Activated T-cell treated with anti-CD3 and anti-CD28 coated beads, Interleukin-2, amount 50 U/mL, for 24 hours (primary cell): ENCODE measurements around the gene BTBD16.

Experiments used
- DNase-seq: peaks from one replicate; pipeline ENCODE4 v3.0.0-alpha.2; 2020
- H3K27ac Mint-ChIP-seq: 2 replicates; pipeline ENCODE4 v1.8.0; 2020; ENCODE audit warnings: mild to moderate bottlenecking, mixed read lengths
- H3K27me3 Mint-ChIP-seq: 2 replicates; pipeline ENCODE4 v1.8.0; 2020; ENCODE audit warnings: mixed read lengths
- H3K36me3 Mint-ChIP-seq: 2 replicates; pipeline ENCODE4 v1.8.0; 2020; ENCODE audit warnings: low read depth, mixed read lengths
- H3K4me1 Mint-ChIP-seq: 2 replicates; pipeline ENCODE4 v1.8.0; 2020; ENCODE audit warnings: low read depth, mixed read lengths
- H3K4me3 Mint-ChIP-seq: 2 replicates; pipeline ENCODE4 v1.8.0; 2020; ENCODE audit warnings: mild to moderate bottlenecking, moderate library complexity, mixed read lengths
- H3K9me3 Mint-ChIP-seq: 2 replicates; pipeline ENCODE4 v1.8.0; 2020; ENCODE audit warnings: mixed read lengths

The BTBD16 gene

DNA sequence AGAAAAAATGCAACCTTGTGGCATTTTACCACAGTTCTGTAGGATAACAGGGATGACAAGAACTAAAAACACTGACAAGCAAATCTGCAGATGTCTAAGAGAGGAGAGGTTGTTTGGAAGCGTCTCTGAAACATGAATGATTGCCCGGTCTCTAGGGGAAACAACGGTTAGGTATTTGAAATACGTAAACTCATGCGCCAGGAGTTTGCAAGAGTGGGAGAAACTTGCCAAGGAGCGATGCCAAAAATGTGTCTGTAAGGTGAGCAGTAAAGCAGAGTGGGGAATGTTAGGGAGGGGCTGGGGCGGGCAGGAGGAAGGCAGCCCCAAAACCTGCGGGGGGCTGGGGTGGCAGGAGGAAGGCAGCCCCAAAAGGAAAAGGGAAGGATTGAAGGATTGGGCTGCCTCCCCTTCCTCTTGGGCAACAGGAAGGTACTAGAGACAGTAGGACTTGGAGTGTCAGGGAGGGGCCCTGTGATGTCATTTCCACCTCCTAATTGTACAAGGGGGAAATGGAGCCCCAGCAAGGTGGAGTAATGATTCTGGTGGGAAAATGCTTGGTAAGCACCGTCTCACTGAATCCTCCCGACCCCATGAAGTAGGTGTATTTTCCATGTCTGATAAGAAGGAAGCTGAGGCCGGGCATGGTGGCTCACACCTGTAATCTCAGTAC is 70.2 kb downstream of the BTBD16 start:
- Mint-ChIP-seq H3K4me3 (no peak overlapping the region), H3K27ac (no peak overlapping the region)

DNA sequence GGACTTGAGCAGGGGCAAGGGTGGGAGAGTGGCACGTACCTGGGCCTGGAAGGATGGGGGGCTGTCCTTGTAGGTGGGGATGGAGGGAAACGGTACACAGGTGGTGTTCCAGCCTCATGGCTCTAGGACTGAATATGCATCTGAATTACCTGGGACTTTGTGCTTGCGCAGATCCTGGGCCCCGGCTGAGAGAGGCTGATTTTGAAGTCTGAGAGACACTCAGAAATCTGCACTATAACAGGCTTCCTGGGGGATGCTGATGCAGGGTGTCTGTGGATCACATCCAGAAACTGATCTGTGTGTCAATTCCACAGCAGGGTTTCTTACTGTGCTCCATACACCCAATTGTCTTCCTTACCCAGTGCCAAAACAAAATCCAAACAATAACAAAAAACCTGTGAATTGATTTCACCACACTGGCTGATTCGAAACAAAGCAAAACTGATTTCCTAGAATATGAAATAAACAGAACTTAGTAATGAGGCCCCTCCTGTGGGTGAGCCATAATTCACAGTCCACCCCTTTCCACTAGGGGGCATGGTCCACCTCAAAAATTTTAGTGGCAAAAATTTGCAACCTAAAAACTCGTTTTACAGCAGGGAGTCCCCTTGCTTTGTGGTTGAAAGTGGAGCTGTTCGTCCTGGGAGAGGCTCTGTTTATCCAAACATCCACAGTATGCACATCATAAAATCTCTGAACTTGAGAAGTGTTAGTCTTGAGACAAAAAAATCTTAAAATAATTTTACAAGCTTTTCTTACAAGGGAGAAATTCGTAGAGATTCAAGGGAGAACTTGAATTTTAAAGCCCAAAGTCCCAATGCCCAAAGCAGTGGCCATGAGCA is 71.4 kb downstream of the BTBD16 start:
- Mint-ChIP-seq H3K9me3 (no peaks in the 10 kb centered on the region), H3K4me1 (peaks cover 9% of the 10 kb centered on the region), H3K27ac (no peak overlapping the region), H3K4me3 (no peak overlapping the region), H3K27me3 (no peaks in the 10 kb centered on the region), H3K36me3 (no peaks in the 10 kb centered on the region)
- DNase-seq: peak; percentile 51

More for the DNA sequence above, 70.2 kb downstream of the BTBD16 start:
- Mint-ChIP-seq H3K27me3 (no peaks in the 10 kb centered on the region), H3K9me3 (no peaks in the 10 kb centered on the region), H3K4me1 (peaks cover 9% of the 10 kb centered on the region), H3K36me3 (no peaks in the 10 kb centered on the region)
- DNase-seq: no peak

GRCh38 chr10:122343135-122343800 is 72.2 kb downstream of the BTBD16 start:
- H3K27me3 Mint-ChIP-seq: no peaks in the 10 kb centered on the region
- no peak overlapping the region for H3K27ac Mint-ChIP-seq
- H3K36me3 Mint-ChIP-seq: no peaks in the 10 kb centered on the region
- no peaks in the 10 kb centered on the region for H3K9me3 Mint-ChIP-seq
- H3K4me1 Mint-ChIP-seq: peaks cover 9% of the 10 kb centered on the region
- no peak for DNase-seq
- no peak overlapping the region for H3K4me3 Mint-ChIP-seq

GRCh38 chr10:122343936-122344335 is 72.8 kb downstream of the BTBD16 start:
- H3K36me3 Mint-ChIP-seq: no peaks in the 10 kb centered on the region
- H3K27me3 Mint-ChIP-seq: no peaks in the 10 kb centered on the region
- H3K4me1 Mint-ChIP-seq: peaks cover 9% of the 10 kb centered on the region
- no peak overlapping the region for H3K27ac Mint-ChIP-seq
- no peak overlapping the region for H3K4me3 Mint-ChIP-seq
- DNase-seq: no peak
- no peaks in the 10 kb centered on the region for H3K9me3 Mint-ChIP-seq

- Mint-ChIP-seq H3K4me3 (no peak overlapping the region), H3K36me3 (no peaks in the 10 kb centered on the region), H3K27ac (no peak overlapping the region), H3K27me3 (no peaks in the 10 kb centered on the region), H3K4me1 (peaks cover 9% of the 10 kb centered on the region), H3K9me3 (no peaks in the 10 kb centered on the region)
- no peak for DNase-seq
Observed at GRCh38 chr10:122344741-122345258, 73.7 kb downstream of the BTBD16 start.

DNA sequence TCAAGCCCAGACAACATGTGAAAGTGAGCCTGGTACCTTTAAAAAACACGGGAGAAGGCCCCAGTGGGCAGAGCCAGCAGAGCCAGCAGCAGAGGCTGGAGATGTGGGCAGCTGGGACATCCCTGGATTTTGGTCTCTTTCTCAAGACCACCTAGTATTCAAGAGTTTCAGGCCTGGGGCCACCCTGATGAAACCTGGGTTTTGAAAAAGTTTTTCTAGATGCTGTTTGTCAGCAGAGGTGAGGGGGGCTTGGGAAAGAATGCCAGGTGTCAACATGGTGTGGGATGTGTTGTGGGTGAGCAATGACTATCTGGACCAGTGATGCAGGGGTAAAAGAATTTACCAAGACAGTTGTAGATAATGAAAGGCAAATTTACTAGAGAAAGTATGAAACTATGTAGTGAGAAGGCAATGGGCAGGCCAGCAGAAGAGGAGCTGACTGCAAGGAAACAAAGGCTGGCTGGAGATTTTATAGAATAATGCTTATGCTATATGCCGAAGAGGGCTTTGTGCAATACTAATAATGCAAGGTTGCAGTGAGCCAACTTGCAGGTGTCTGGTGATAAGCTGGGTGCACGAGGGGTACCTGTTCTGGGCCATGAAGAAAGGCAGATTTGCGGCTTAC is 75.3 kb downstream of the BTBD16 start:
- peaks cover 9% of the 10 kb centered on the region for H3K4me1 Mint-ChIP-seq
- H3K36me3 Mint-ChIP-seq: no peaks in the 10 kb centered on the region
- no peak overlapping the region for H3K4me3 Mint-ChIP-seq
- no peak overlapping the region for H3K27ac Mint-ChIP-seq
- no peak for DNase-seq
- H3K9me3 Mint-ChIP-seq: no peaks in the 10 kb centered on the region
- H3K27me3 Mint-ChIP-seq: no peaks in the 10 kb centered on the region

DNA sequence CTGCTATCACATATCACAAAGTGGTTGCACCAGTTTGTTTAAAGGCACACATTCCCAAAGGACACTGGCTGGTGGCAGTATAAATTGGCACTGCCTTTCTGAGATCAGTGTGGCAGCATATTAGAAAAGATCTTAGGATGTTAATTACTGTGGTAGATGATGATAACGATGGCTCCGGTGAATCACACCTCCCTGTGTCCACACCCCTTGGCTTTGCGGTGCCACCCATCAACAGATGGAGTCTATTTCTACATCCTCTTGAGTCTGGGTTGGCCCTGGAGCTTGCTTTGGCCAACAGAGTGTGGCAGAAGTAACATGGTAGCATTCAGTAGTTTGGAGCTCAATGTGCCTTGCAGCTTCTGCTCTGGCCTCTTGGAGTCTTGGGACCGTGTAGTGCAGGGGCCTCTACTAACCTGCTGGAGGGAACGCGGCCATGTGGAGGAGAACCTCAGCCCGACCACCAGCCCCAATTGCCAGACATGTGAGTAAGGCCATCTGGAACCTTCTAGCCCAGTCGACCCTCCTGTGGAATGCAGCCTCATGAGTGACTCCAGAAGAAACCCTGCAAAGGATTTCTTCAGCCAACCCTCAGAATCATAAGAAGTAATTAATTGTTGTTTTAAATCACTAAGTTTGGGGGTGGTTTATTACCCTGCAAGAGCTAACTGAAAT is 76.2 kb downstream of the BTBD16 start:
- no peaks in the 10 kb centered on the region for H3K36me3 Mint-ChIP-seq
- DNase-seq: no peak
- no peak overlapping the region for H3K27ac Mint-ChIP-seq
- no peak overlapping the region for H3K4me3 Mint-ChIP-seq
- H3K9me3 Mint-ChIP-seq: no peaks in the 10 kb centered on the region
- H3K4me1 Mint-ChIP-seq: peaks cover 9% of the 10 kb centered on the region
- H3K27me3 Mint-ChIP-seq: no peaks in the 10 kb centered on the region

- Mint-ChIP-seq H3K36me3 (no peaks in the 10 kb centered on the region), H3K4me3 (no peak overlapping the region), H3K27me3 (no peaks in the 10 kb centered on the region), H3K4me1 (peaks cover 5% of the 10 kb centered on the region), H3K9me3 (no peaks in the 10 kb centered on the region), H3K27ac (no peak overlapping the region)
- DNase-seq: no peak
Observed at GRCh38 chr10:122348512-122348911, 77.4 kb downstream of the BTBD16 start.

GRCh38 chr10:122348935-122349361 is 77.9 kb downstream of the BTBD16 start:
- H3K27me3 Mint-ChIP-seq: no peaks in the 10 kb centered on the region

DNA sequence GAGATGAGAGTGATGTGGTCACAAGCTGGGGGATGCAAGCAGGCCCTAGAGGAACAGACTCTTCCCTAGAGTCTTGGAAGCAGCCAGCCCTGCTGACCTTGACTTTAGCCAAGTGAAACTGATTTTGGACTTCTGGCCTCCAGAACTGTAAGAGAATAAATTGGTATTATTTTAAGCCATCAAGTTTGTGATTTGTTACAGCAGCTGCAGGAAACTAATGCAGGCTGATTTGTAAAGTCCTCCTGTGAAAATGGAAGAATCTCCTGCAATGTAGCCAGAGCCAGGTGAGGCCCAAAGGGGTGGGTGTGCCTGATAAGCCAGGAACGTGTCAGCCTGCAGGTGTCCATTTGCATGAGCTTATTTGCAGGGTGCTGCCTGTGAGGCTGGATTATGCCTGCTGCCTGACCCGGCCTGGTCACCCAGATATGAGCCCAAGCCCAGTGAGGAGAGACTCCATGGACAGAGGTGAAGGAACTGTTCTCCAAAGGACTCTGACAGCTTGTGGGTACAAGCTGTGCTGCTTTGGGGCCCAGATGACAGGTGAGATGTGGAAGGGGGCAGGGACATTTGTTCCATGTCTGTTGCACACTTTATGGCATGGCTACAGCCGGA is 78.8 kb downstream of the BTBD16 start:
- no peak for DNase-seq
- Mint-ChIP-seq H3K36me3 (no peaks in the 10 kb centered on the region), H3K27ac (no peak overlapping the region), H3K4me1 (peaks cover 1% of the 10 kb centered on the region), H3K9me3 (no peaks in the 10 kb centered on the region), H3K4me3 (no peak overlapping the region), H3K27me3 (no peaks in the 10 kb centered on the region)

More at GRCh38 chr10:122348935-122349361, 77.9 kb downstream of the BTBD16 start:
- no peak for DNase-seq
- peaks cover 5% of the 10 kb centered on the region for H3K4me1 Mint-ChIP-seq
- H3K4me3 Mint-ChIP-seq: no peak overlapping the region
- no peaks in the 10 kb centered on the region for H3K9me3 Mint-ChIP-seq
- H3K36me3 Mint-ChIP-seq: no peaks in the 10 kb centered on the region
- H3K27ac Mint-ChIP-seq: no peak overlapping the region

- no peaks in the 10 kb centered on the region for H3K36me3 Mint-ChIP-seq
- no peak overlapping the region for H3K27ac Mint-ChIP-seq
- H3K4me3 Mint-ChIP-seq: no peak overlapping the region
- no peaks in the 10 kb centered on the region for H3K9me3 Mint-ChIP-seq
- DNase-seq: no peak
- H3K27me3 Mint-ChIP-seq: no peaks in the 10 kb centered on the region
- H3K4me1 Mint-ChIP-seq: no peaks in the 10 kb centered on the region
Observed at GRCh38 chr10:122350893-122351292, 79.8 kb downstream of the BTBD16 start.

GRCh38 chr10:122352817-122353525 is 81.9 kb downstream of the BTBD16 start:
- H3K4me3 Mint-ChIP-seq: no peak overlapping the region
- no peaks in the 10 kb centered on the region for H3K27me3 Mint-ChIP-seq
- H3K9me3 Mint-ChIP-seq: peaks cover 1% of the 10 kb centered on the region
- H3K27ac Mint-ChIP-seq: no peak overlapping the region
- H3K4me1 Mint-ChIP-seq: no peaks in the 10 kb centered on the region
- no peak for DNase-seq
- no peaks in the 10 kb centered on the region for H3K36me3 Mint-ChIP-seq

DNA sequence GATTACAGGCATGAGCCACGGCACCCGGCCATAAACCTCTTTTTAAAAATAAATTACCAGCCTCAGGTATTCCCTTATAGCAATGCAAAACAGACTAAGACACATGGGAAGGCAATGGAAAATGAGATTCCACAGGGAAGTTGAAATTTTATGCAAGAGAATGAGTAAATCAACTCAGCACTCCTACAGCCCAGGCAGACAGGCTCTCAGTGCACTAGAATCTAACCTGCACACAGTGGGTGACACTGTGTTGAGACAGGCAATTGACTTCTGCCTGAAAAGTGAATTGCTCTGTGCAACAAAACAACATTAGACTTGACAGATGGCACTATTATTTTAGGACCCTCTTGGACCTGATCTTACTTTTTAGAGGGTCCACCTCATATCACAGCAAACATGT is 83.3 kb downstream of the BTBD16 start:
- H3K4me3 Mint-ChIP-seq: no peak overlapping the region
- peaks cover 11% of the 10 kb centered on the region for H3K9me3 Mint-ChIP-seq
- H3K4me1 Mint-ChIP-seq: no peaks in the 10 kb centered on the region
- H3K27me3 Mint-ChIP-seq: no peaks in the 10 kb centered on the region
- H3K27ac Mint-ChIP-seq: no peak overlapping the region
- H3K36me3 Mint-ChIP-seq: peaks cover 3% of the 10 kb centered on the region
- DNase-seq: no peak
